Suprapubic skin (tissue), 4 donors: ENCODE results near the gene CAPRIN1. TPM values are rescaled to one million over a fixed set of nuclear protein-coding genes. Genes with fewer than 3 reads are reported as not detected.

ENCODE experiments used
- DNase-seq, 2 donors: peaks; one replicate each; pipeline ENCODE4 v3.0.0-alpha.2; 2019; ENCODE audit warnings: low spot score in 2 of 2
- H3K27ac ChIP-seq: fragments of 200-600 bp; sonication (generic); one replicate; pipeline ENCODE4 v1.5.1; 2019
- H3K27me3 ChIP-seq: fragments of 200-600 bp; sonication (generic); one replicate; pipeline ENCODE4 v1.5.1; 2019
- H3K36me3 ChIP-seq: fragments of 200-600 bp; sonication (generic); one replicate; pipeline ENCODE4 v1.5.1; 2019
- H3K4me1 ChIP-seq: fragments of 200-600 bp; sonication (generic); one replicate; pipeline ENCODE4 v1.5.1; 2019
- H3K4me3 ChIP-seq: fragments of 200-600 bp; sonication (generic); one replicate; pipeline ENCODE4 v1.5.1; 2019; ENCODE audit warnings: mild to moderate bottlenecking
- H3K9me3 ChIP-seq: fragments of 200-600 bp; sonication (generic); one replicate; pipeline ENCODE4 v1.5.1; 2019
- CTCF ChIP-seq, 2 donors: fragments of 200-600 bp in 1 of 2; fragments of 450-650 bp in 1 of 2; sonication (generic) in 1 of 2; IDR thresholded peaks; one replicate each; pipeline ENCODE4 v1.5.1; 2016 to 2019; ENCODE audit warnings: antibody characterized with exemption in 2 of 2, mild to moderate bottlenecking in 1 of 2, moderate library complexity in 1 of 2
- EP300 ChIP-seq: sonication (generic); formaldehyde crosslinking; IDR thresholded peaks from one replicate; pipeline ENCODE4 v1.6.1; 2017; ENCODE audit warnings: antibody characterized with exemption
- POLR2A ChIP-seq, 2 donors: fragments of 450-650 bp; IDR thresholded peaks; one replicate each; pipeline ENCODE4 v1.6.1; 2017; ENCODE audit warnings: antibody characterized with exemption in 2 of 2, mild to moderate bottlenecking in 2 of 2, moderate library complexity in 2 of 2
- POLR2AphosphoS5 ChIP-seq, 3 donors: sonication (generic); formaldehyde crosslinking; IDR thresholded peaks; one replicate each; pipeline ENCODE4 v1.6.1; 2017; ENCODE audit warnings: antibody characterized with exemption in 3 of 3
- WGBS: methylation state at CpG from one replicate; pipeline ENCODE4 v1.1.5; 2018; 5-methylcytosine and 5-hydroxymethylcytosine counted together
- total RNA-seq, 4 donors: library from RNA; depleted of rRNA; stranded (reverse); fragments of >200 nt; gene quantifications; one replicate each; pipeline ENCODE4 v1.1.0, GENCODE V29; 2016

The CAPRIN1 gene
- total RNA-seq, 4 donors from 2014 or later, result 109 to 137 (median 117) TPM

GRCh38 chr11:34140149-34140548 lies 88.6 kb downstream of the CAPRIN1 start:
- WGBS, result 90% methylated on average over 6 of the region's 11 CpGs
- Histone ChIP-seq H3K4me3 (no peak overlapping the region), H3K9me3 (no peaks in the 10 kb centered on the region), H3K27me3 (no peaks in the 10 kb centered on the region), H3K4me1 (no peaks in the 10 kb centered on the region), H3K36me3 (peaks cover 100% of the 10 kb centered on the region), H3K27ac (no peak overlapping the region)
- DNase-seq, result peak in 1 of 2 donors; percentile 48
- TF ChIP-seq EP300 (no peak), POLR2AphosphoS5 (IDR thresholded peaks at IDR 0.05) (no peak), CTCF (IDR thresholded peaks at IDR 0.05) (no peak), POLR2A (IDR thresholded peaks at IDR 0.05) (no peak)

- TF ChIP-seq CTCF (IDR thresholded peaks at IDR 0.05), result no peak
- no peak for TF ChIP-seq EP300
- no peak for TF ChIP-seq POLR2A (IDR thresholded peaks at IDR 0.05)
- no peak for TF ChIP-seq POLR2AphosphoS5 (IDR thresholded peaks at IDR 0.05)
- Histone ChIP-seq H3K4me3 (no peak overlapping the region), H3K4me1 (no peaks in the 10 kb centered on the region), H3K9me3 (no peaks in the 10 kb centered on the region), H3K27ac (no peak overlapping the region), H3K36me3 (peaks cover 100% of the 10 kb centered on the region), H3K27me3 (no peaks in the 10 kb centered on the region)
- DNase-seq, result peak in 1 of 2 donors; percentile 8
- 78% methylated on average over 2 of the region's 2 CpGs for WGBS
Measured at GRCh38 chr11:34143048-34143447, 91.5 kb downstream of the CAPRIN1 start.

GRCh38 chr11:34145073-34145472 lies 93.5 kb downstream of the CAPRIN1 start:
- H3K9me3 ChIP-seq, result no peaks in the 10 kb centered on the region
- TF ChIP-seq POLR2A (IDR thresholded peaks at IDR 0.05) (no peak), CTCF (IDR thresholded peaks at IDR 0.05) (no peak), EP300 (no peak), POLR2AphosphoS5 (IDR thresholded peaks at IDR 0.05) (no peak)
- 91% methylated on average over 5 of the region's 5 CpGs for WGBS
- H3K4me3 ChIP-seq, result no peak overlapping the region
- no peaks in the 10 kb centered on the region for H3K4me1 ChIP-seq
- DNase-seq, result no peak
- H3K27me3 ChIP-seq, result no peaks in the 10 kb centered on the region
- no peak overlapping the region for H3K27ac ChIP-seq
- peaks cover 92% of the 10 kb centered on the region for H3K36me3 ChIP-seq

GRCh38 chr11:34145847-34146381 lies 94.4 kb downstream of the CAPRIN1 start:
- Histone ChIP-seq H3K27me3 (no peaks in the 10 kb centered on the region), H3K4me3 (no peak overlapping the region), H3K36me3 (peaks cover 84% of the 10 kb centered on the region), H3K27ac (no peak overlapping the region), H3K9me3 (no peaks in the 10 kb centered on the region), H3K4me1 (peaks cover 5% of the 10 kb centered on the region)
- TF ChIP-seq EP300 (no peak), POLR2AphosphoS5 (IDR thresholded peaks at IDR 0.05) (no peak), CTCF (IDR thresholded peaks at IDR 0.05) (no peak), POLR2A (IDR thresholded peaks at IDR 0.05) (no peak)
- DNase-seq, result no peak
- WGBS, result 80% methylated on average over 8 of the region's 8 CpGs

- peaks cover 82% of the 10 kb centered on the region for H3K36me3 ChIP-seq
- no peak for DNase-seq
- peaks cover 9% of the 10 kb centered on the region for H3K4me1 ChIP-seq
- H3K27ac ChIP-seq, result no peak overlapping the region
- no peaks in the 10 kb centered on the region for H3K9me3 ChIP-seq
- TF ChIP-seq EP300 (no peak), POLR2A (IDR thresholded peaks at IDR 0.05) (no peak), POLR2AphosphoS5 (IDR thresholded peaks at IDR 0.05) (no peak), CTCF (IDR thresholded peaks at IDR 0.05) (no peak)
- WGBS, result 90% methylated on average over 12 of the region's 12 CpGs
- H3K27me3 ChIP-seq, result no peaks in the 10 kb centered on the region
- no peak overlapping the region for H3K4me3 ChIP-seq
Measured at GRCh38 chr11:34146411-34146810, 94.9 kb downstream of the CAPRIN1 start.
